ENCODE results near the gene LSG1.

The LSG1 gene

GRCh38 chr3:194623449-194624290 lies 48.3 kb downstream of the LSG1 start:
- H3K9ac ChIP-seq (ENCODE audit: low read length): no peak overlapping the region
- no peaks in the 10 kb centered on the region for H3K4me1 ChIP-seq (ENCODE audit: control insufficient read depth, low read depth, low read length)

GRCh38 chr3:194622621-194623340 lies 49.2 kb downstream of the LSG1 start:
- H3K4me1 ChIP-seq (ENCODE audit: control insufficient read depth, low read depth, low read length): no peaks in the 10 kb centered on the region
- no peak overlapping the region for H3K9ac ChIP-seq (ENCODE audit: low read length)
- no peaks in the 10 kb centered on the region for H3K27me3 ChIP-seq (ENCODE audit: control insufficient read depth, insufficient read depth, low read length)
- no peaks in the 10 kb centered on the region for H3K9me3 ChIP-seq (ENCODE audit: control insufficient read depth, low read depth, low read length)
- H3K27ac ChIP-seq (ENCODE audit: low read length): no peak overlapping the region
- H3K36me3 ChIP-seq (ENCODE audit: control insufficient read depth, low read depth, low read length): peaks cover 19% of the 10 kb centered on the region
- no peak overlapping the region for H3K4me3 ChIP-seq (ENCODE audit: low read length)

More at GRCh38 chr3:194623449-194624290, 48.3 kb downstream of the LSG1 start:
- no peaks in the 10 kb centered on the region for H3K27me3 ChIP-seq (ENCODE audit: control insufficient read depth, insufficient read depth, low read length)
- peaks cover 26% of the 10 kb centered on the region for H3K36me3 ChIP-seq (ENCODE audit: control insufficient read depth, low read depth, low read length)
- H3K27ac ChIP-seq (ENCODE audit: low read length): no peak overlapping the region
- no peak overlapping the region for H3K4me3 ChIP-seq (ENCODE audit: low read length)
- no peaks in the 10 kb centered on the region for H3K9me3 ChIP-seq (ENCODE audit: control insufficient read depth, low read depth, low read length)

- Histone ChIP-seq H3K4me1 (ENCODE audit: control insufficient read depth, low read depth, low read length) (no peaks in the 10 kb centered on the region), H3K27ac (ENCODE audit: low read length) (no peak overlapping the region), H3K27me3 (ENCODE audit: control insufficient read depth, insufficient read depth, low read length) (no peaks in the 10 kb centered on the region), H3K36me3 (ENCODE audit: control insufficient read depth, low read depth, low read length) (peaks cover 11% of the 10 kb centered on the region), H3K4me3 (ENCODE audit: low read length) (no peak overlapping the region), H3K9me3 (ENCODE audit: control insufficient read depth, low read depth, low read length) (no peaks in the 10 kb centered on the region), H3K9ac (ENCODE audit: low read length) (no peak overlapping the region)
Measured at GRCh38 chr3:194621947-194622346, 50.0 kb downstream of the LSG1 start.

GRCh38 chr3:194620196-194620595 lies 51.8 kb downstream of the LSG1 start:
- H3K9me3 ChIP-seq (ENCODE audit: control insufficient read depth, low read depth, low read length): no peaks in the 10 kb centered on the region
- peaks cover 3% of the 10 kb centered on the region for H3K36me3 ChIP-seq (ENCODE audit: control insufficient read depth, low read depth, low read length)
- H3K9ac ChIP-seq (ENCODE audit: low read length): no peak overlapping the region
- H3K27me3 ChIP-seq (ENCODE audit: control insufficient read depth, insufficient read depth, low read length): no peaks in the 10 kb centered on the region
- H3K27ac ChIP-seq (ENCODE audit: low read length): no peak overlapping the region
- H3K4me1 ChIP-seq (ENCODE audit: control insufficient read depth, low read depth, low read length): no peaks in the 10 kb centered on the region
- H3K4me3 ChIP-seq (ENCODE audit: low read length): no peak overlapping the region

- Histone ChIP-seq H3K27ac (ENCODE audit: low read length) (no peak overlapping the region), H3K36me3 (ENCODE audit: control insufficient read depth, low read depth, low read length) (no peaks in the 10 kb centered on the region), H3K27me3 (ENCODE audit: control insufficient read depth, insufficient read depth, low read length) (no peaks in the 10 kb centered on the region), H3K4me1 (ENCODE audit: control insufficient read depth, low read depth, low read length) (no peaks in the 10 kb centered on the region), H3K9me3 (ENCODE audit: control insufficient read depth, low read depth, low read length) (no peaks in the 10 kb centered on the region), H3K9ac (ENCODE audit: low read length) (no peak overlapping the region), H3K4me3 (ENCODE audit: low read length) (no peak overlapping the region)
Measured at GRCh38 chr3:194619741-194620140, 52.2 kb downstream of the LSG1 start.

- no peak overlapping the region for H3K4me3 ChIP-seq (ENCODE audit: low read length)
- no peaks in the 10 kb centered on the region for H3K4me1 ChIP-seq (ENCODE audit: control insufficient read depth, low read depth, low read length)
- no peak overlapping the region for H3K9ac ChIP-seq (ENCODE audit: low read length)
- no peaks in the 10 kb centered on the region for H3K36me3 ChIP-seq (ENCODE audit: control insufficient read depth, low read depth, low read length)
- no peaks in the 10 kb centered on the region for H3K9me3 ChIP-seq (ENCODE audit: control insufficient read depth, low read depth, low read length)
- H3K27me3 ChIP-seq (ENCODE audit: control insufficient read depth, insufficient read depth, low read length): no peaks in the 10 kb centered on the region
- no peak overlapping the region for H3K27ac ChIP-seq (ENCODE audit: low read length)
Measured at GRCh38 chr3:194618858-194619608, 53.0 kb downstream of the LSG1 start.

- H3K4me3 ChIP-seq (ENCODE audit: low read length): no peak overlapping the region
- H3K36me3 ChIP-seq (ENCODE audit: control insufficient read depth, low read depth, low read length): no peaks in the 10 kb centered on the region
- H3K9me3 ChIP-seq (ENCODE audit: control insufficient read depth, low read depth, low read length): no peaks in the 10 kb centered on the region
- no peaks in the 10 kb centered on the region for H3K27me3 ChIP-seq (ENCODE audit: control insufficient read depth, insufficient read depth, low read length)
- no peaks in the 10 kb centered on the region for H3K4me1 ChIP-seq (ENCODE audit: control insufficient read depth, low read depth, low read length)
- no peak overlapping the region for H3K27ac ChIP-seq (ENCODE audit: low read length)
- H3K9ac ChIP-seq (ENCODE audit: low read length): no peak overlapping the region
Measured at GRCh38 chr3:194617827-194618226, 54.2 kb downstream of the LSG1 start.

- H3K9me3 ChIP-seq (ENCODE audit: control insufficient read depth, low read depth, low read length): no peaks in the 10 kb centered on the region
- no peaks in the 10 kb centered on the region for H3K27me3 ChIP-seq (ENCODE audit: control insufficient read depth, insufficient read depth, low read length)
- H3K4me1 ChIP-seq (ENCODE audit: control insufficient read depth, low read depth, low read length): no peaks in the 10 kb centered on the region
- no peak overlapping the region for H3K4me3 ChIP-seq (ENCODE audit: low read length)
- H3K9ac ChIP-seq (ENCODE audit: low read length): no peak overlapping the region
- H3K36me3 ChIP-seq (ENCODE audit: control insufficient read depth, low read depth, low read length): no peaks in the 10 kb centered on the region
- H3K27ac ChIP-seq (ENCODE audit: low read length): no peak overlapping the region
Measured at GRCh38 chr3:194617143-194617671, 54.8 kb downstream of the LSG1 start.

GRCh38 chr3:194615226-194615625 lies 56.8 kb downstream of the LSG1 start:
- H3K9me3 ChIP-seq (ENCODE audit: control insufficient read depth, low read depth, low read length): no peaks in the 10 kb centered on the region
- no peaks in the 10 kb centered on the region for H3K36me3 ChIP-seq (ENCODE audit: control insufficient read depth, low read depth, low read length)
- H3K27ac ChIP-seq (ENCODE audit: low read length): no peak overlapping the region
- H3K27me3 ChIP-seq (ENCODE audit: control insufficient read depth, insufficient read depth, low read length): no peaks in the 10 kb centered on the region
- H3K4me1 ChIP-seq (ENCODE audit: control insufficient read depth, low read depth, low read length): no peaks in the 10 kb centered on the region
- no peak overlapping the region for H3K4me3 ChIP-seq (ENCODE audit: low read length)
- no peak overlapping the region for H3K9ac ChIP-seq (ENCODE audit: low read length)

GRCh38 chr3:194612221-194612620 lies 59.8 kb downstream of the LSG1 start:
- H3K9ac ChIP-seq (ENCODE audit: low read length): no peak overlapping the region
- no peaks in the 10 kb centered on the region for H3K27me3 ChIP-seq (ENCODE audit: control insufficient read depth, insufficient read depth, low read length)

GRCh38 chr3:194610689-194611088 lies 61.3 kb downstream of the LSG1 start:
- Histone ChIP-seq H3K4me3 (ENCODE audit: low read length) (no peak overlapping the region), H3K9me3 (ENCODE audit: control insufficient read depth, low read depth, low read length) (no peaks in the 10 kb centered on the region), H3K36me3 (ENCODE audit: control insufficient read depth, low read depth, low read length) (no peaks in the 10 kb centered on the region), H3K27me3 (ENCODE audit: control insufficient read depth, insufficient read depth, low read length) (no peaks in the 10 kb centered on the region), H3K4me1 (ENCODE audit: control insufficient read depth, low read depth, low read length) (no peaks in the 10 kb centered on the region), H3K27ac (ENCODE audit: low read length) (no peak overlapping the region), H3K9ac (ENCODE audit: low read length) (no peak overlapping the region)

More at GRCh38 chr3:194612221-194612620, 59.8 kb downstream of the LSG1 start:
- H3K4me1 ChIP-seq (ENCODE audit: control insufficient read depth, low read depth, low read length): no peaks in the 10 kb centered on the region
- H3K4me3 ChIP-seq (ENCODE audit: low read length): no peak overlapping the region
- no peaks in the 10 kb centered on the region for H3K9me3 ChIP-seq (ENCODE audit: control insufficient read depth, low read depth, low read length)
- no peaks in the 10 kb centered on the region for H3K36me3 ChIP-seq (ENCODE audit: control insufficient read depth, low read depth, low read length)
- no peak overlapping the region for H3K27ac ChIP-seq (ENCODE audit: low read length)

All from iPS-18a (cell line).